MCF 10A (cell line): Measurements from ENCODE around the gene PPP3R1. TPM values are rescaled to one million over a fixed set of nuclear protein-coding genes. Genes with fewer than 3 reads are reported as not detected.

ENCODE experiments used
- BruUV-seq: library from RNA; stranded (reverse); fragments of 400-500 nt; replicated peaks from 2 replicates; lab custom pipeline; 2021; lab: Mats Ljungman, UMichigan
- CTCF ChIA-PET: fragments of 300-600 bp; sonication (Branson Sonifier 250); formaldehyde crosslinking; extraction: SDS; loops from one replicate; lab custom pipeline; 2021; ENCODE audit warnings: antibody characterized with exemption, inconsistent platforms; lab: Yijun Ruan, JAX
- POLR2A ChIA-PET: fragments of 300-600, 350-650 bp; sonication (Branson Sonifier 250); formaldehyde crosslinking; extraction: SDS; loops from one replicate; lab custom pipeline; 2020; ENCODE audit warnings: antibody characterized with exemption, inconsistent platforms; lab: Yijun Ruan, JAX
- DNase-seq: peaks from one replicate; pipeline ENCODE4 v3.0.0-alpha.2; 2018; ENCODE audit not compliant: unreplicated experiment
- H3K27ac Mint-ChIP-seq: one replicate; pipeline ENCODE4 v1.8.0; 2022; ENCODE audit warnings: mild to moderate bottlenecking, low read depth, mixed read lengths; ENCODE audit not compliant: unreplicated experiment
- H3K27me3 Mint-ChIP-seq: one replicate; pipeline ENCODE4 v1.8.0; 2022; ENCODE audit warnings: mixed read lengths; ENCODE audit not compliant: insufficient read depth, unreplicated experiment
- H3K36me3 Mint-ChIP-seq: one replicate; pipeline ENCODE4 v1.8.0; 2022; ENCODE audit warnings: mild to moderate bottlenecking, moderate library complexity, mixed read lengths; ENCODE audit not compliant: insufficient read depth, unreplicated experiment
- H3K4me1 Mint-ChIP-seq: one replicate; pipeline ENCODE4 v1.8.0; 2022; ENCODE audit warnings: mixed read lengths; ENCODE audit not compliant: insufficient read depth, unreplicated experiment
- H3K4me3 Mint-ChIP-seq: one replicate; pipeline ENCODE4 v1.8.0; 2022; ENCODE audit warnings: mild to moderate bottlenecking, moderate library complexity, mixed read lengths; ENCODE audit not compliant: unreplicated experiment
- H3K9me3 Mint-ChIP-seq: one replicate; pipeline ENCODE4 v1.8.0; 2022; ENCODE audit warnings: mixed read lengths; ENCODE audit not compliant: unreplicated experiment
- intact Hi-C: fragments of 100-400 bp; cut with micrococcal nuclease; formaldehyde crosslinking; loops from 2 replicates; pipeline ENCODE4 v1.14.1; 2022
- total RNA-seq: library from RNA; stranded (reverse); gene quantifications from 2 replicates; pipeline ENCODE4 v1.2.3, GENCODE V29; 2022
- TF ChIP-seq, protein P1 (sequence below): fragments of 200-600 bp; IDR thresholded peaks from one replicate; pipeline ENCODE4 v1.8.0; 2022; ENCODE audit warnings: antibody characterized with exemption, mild to moderate bottlenecking; ENCODE audit not compliant: unreplicated experiment

The PPP3R1 gene
- total RNA-seq, 1 experiment from 2014 or later: 54.6 TPM

DNA sequence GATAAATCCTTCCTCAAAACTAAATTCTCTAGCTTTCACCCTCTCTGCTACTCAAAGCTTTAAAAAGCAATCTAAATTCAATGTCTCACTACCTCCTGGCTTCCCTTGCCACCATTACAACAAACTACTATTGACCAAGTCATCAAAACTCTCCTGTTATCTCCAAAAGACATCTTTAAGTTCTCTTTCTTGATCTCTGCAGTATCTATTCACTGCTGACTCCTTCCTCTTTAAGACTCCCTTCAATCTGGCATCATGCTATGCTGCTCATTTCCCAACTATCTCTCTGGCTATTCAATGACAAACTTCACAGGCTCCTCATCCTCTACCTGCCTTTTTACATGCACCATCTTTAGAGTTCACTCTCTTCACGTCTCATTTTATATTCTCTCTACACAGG is 5.9 kb downstream of the PPP3R1 start:
- no peaks in the 10 kb centered on the region for H3K9me3 Mint-ChIP-seq
- CTCF ChIA-PET: no interaction called here
- peaks cover 5% of the 10 kb centered on the region for H3K36me3 Mint-ChIP-seq
- no peaks in the 10 kb centered on the region for H3K27me3 Mint-ChIP-seq
- POLR2A ChIA-PET: interaction anchor here (1.3 kb wide), 1 partner anchor 89 kb away, joined by 4 read pairs; the partner anchor contains the start of gene PNO1
- H3K27ac Mint-ChIP-seq: no peak overlapping the region
- no TSS peak for BruUV-seq
- peaks cover 7% of the 10 kb centered on the region for H3K4me1 Mint-ChIP-seq
- TF ChIP-seq, protein P1, sequence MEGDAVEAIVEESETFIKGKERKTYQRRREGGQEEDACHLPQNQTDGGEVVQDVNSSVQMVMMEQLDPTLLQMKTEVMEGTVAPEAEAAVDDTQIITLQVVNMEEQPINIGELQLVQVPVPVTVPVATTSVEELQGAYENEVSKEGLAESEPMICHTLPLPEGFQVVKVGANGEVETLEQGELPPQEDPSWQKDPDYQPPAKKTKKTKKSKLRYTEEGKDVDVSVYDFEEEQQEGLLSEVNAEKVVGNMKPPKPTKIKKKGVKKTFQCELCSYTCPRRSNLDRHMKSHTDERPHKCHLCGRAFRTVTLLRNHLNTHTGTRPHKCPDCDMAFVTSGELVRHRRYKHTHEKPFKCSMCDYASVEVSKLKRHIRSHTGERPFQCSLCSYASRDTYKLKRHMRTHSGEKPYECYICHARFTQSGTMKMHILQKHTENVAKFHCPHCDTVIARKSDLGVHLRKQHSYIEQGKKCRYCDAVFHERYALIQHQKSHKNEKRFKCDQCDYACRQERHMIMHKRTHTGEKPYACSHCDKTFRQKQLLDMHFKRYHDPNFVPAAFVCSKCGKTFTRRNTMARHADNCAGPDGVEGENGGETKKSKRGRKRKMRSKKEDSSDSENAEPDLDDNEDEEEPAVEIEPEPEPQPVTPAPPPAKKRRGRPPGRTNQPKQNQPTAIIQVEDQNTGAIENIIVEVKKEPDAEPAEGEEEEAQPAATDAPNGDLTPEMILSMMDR: no peak
- intact Hi-C loops: no loop called here
- no peak overlapping the region for H3K4me3 Mint-ChIP-seq
- DNase-seq: no peak

DNA sequence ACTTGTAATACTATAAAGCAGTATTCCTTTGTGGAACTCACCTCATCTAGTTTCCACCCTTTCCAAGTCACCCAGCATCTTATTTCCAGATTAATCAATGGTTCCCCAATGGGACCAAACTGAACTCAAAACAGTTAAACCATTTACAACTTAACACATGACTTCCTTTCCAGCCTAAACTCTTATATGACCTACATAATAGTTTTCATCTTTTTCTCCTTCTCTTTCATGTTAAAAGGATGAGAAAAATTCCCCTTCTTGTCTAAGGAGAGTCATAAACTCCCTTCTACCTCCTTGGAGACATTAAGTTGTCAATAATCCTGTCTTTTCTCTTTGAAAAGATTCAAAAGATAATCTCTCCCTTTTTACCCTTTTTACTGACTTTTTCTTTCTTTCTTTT is 6.7 kb downstream of the PPP3R1 start:
- Mint-ChIP-seq H3K27ac (no peak overlapping the region), H3K36me3 (peaks cover 4% of the 10 kb centered on the region), H3K27me3 (no peaks in the 10 kb centered on the region), H3K4me3 (no peak overlapping the region), H3K9me3 (no peaks in the 10 kb centered on the region), H3K4me1 (peaks cover 10% of the 10 kb centered on the region)
- no TSS peak for BruUV-seq
- CTCF ChIA-PET: interaction anchor here (0.7 kb wide), 2 partner anchors 46 to 498 kb away, joined by 3 to 5 read pairs; no protein-coding TSS in a partner anchor
- POLR2A ChIA-PET: interaction anchor here (1.3 to 2.2 kb wide), 2 partner anchors 11 to 88 kb away, joined by 4 to 5 read pairs; partner anchors contain the start of gene PNO1
- intact Hi-C loops: no loop called here
- no peak for DNase-seq
- TF ChIP-seq, protein P1: no peak

DNA sequence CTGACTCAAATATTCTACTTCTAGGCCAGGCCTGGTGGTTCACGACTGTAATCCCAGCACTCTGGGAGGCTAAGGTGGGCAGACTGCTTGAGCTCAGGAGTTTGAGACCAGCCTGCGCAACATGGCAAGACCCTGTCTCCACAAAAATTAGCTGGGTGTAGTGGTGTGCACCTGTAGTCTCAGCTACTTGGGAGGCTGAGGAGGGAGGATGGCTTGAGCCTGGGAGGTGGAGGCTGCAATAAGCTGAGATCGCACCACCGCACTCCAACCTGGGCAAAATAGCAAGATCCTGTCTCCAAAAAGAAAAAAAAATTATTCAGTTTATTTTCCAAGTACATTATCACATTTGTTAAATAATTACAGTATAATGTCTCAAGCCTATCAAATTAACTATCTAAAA is 7.3 kb downstream of the PPP3R1 start:
- Mint-ChIP-seq H3K27me3 (no peaks in the 10 kb centered on the region), H3K4me1 (peaks cover 13% of the 10 kb centered on the region), H3K9me3 (no peaks in the 10 kb centered on the region), H3K4me3 (no peak overlapping the region), H3K27ac (no peak overlapping the region), H3K36me3 (no peaks in the 10 kb centered on the region)
- POLR2A ChIA-PET: interaction anchor here (1.3 to 2.2 kb wide), 3 partner anchors 9 to 87 kb away, joined by 4 to 5 read pairs (median 4); partner anchors contain the start of gene PNO1
- no TSS peak for BruUV-seq
- DNase-seq: no peak
- intact Hi-C loops: no loop called here
- CTCF ChIA-PET: interaction anchor here (0.7 to 1.4 kb wide), 6 partner anchors 46 to 499 kb away, joined by 3 to 5 read pairs (median 3); no protein-coding TSS in a partner anchor
- TF ChIP-seq, protein P1: no peak

DNA sequence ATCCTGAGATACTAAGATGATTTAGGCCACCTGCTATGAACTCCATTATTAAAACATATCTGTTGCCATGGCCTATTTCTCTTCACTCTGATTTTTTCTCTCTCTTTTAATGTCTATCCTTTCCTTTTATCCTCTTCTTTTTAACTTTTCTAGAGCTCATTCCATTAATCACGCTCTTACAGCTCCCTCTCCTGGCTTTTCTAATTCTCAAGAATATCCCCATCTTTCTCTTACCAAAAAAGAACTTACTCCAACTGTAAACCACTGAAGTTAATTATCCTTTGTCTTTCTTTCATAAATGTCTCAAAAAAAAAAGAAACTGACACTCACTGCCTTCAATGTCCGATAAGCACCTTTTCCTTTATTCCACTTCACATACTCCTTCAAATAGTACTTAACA is 7.9 kb downstream of the PPP3R1 start:
- no peaks in the 10 kb centered on the region for H3K36me3 Mint-ChIP-seq
- no peak for DNase-seq
- H3K9me3 Mint-ChIP-seq: no peaks in the 10 kb centered on the region
- intact Hi-C loops: loop anchor here (1.0 kb wide), 1 partner anchor 122 kb away; no protein-coding TSS in a partner anchor
- TF ChIP-seq, protein P1: no peak
- H3K4me3 Mint-ChIP-seq: no peak overlapping the region
- no peak overlapping the region for H3K27ac Mint-ChIP-seq
- no TSS peak for BruUV-seq
- H3K4me1 Mint-ChIP-seq: peaks cover 14% of the 10 kb centered on the region
- ChIA-PET POLR2A (interaction anchor here (0.9 to 2.2 kb wide), 5 partner anchors 8 to 64 kb away, joined by 3 to 6 read pairs (median 4); partner anchors contain the start of gene PPP3R1), CTCF (interaction anchor here (0.8 to 1.4 kb wide), 5 partner anchors 25 to 82 kb away, joined by 3 to 6 read pairs (median 3); no protein-coding TSS in a partner anchor)
- H3K27me3 Mint-ChIP-seq: no peaks in the 10 kb centered on the region
